Measurements from ENCODE around the gene SNED1. TPM values are rescaled to one million over a fixed set of nuclear protein-coding genes. Genes with fewer than 3 reads are reported as not detected.

SNED1 gene
- total RNA-seq, 1 donor from 2014 or later = 0.26 TPM

- Histone ChIP-seq H3K36me3 (ENCODE audit: control insufficient read depth, insufficient read depth, low read length) (no peaks in the 10 kb centered on the region), H3K4me3 (ENCODE audit: low read depth, low read length) (no peak overlapping the region), H3K27me3 (ENCODE audit: control insufficient read depth, insufficient read depth, low read length) (peaks cover 9% of the 10 kb centered on the region)
- DNase-seq (ENCODE audit: low read depth) (no peak), FAIRE-seq (no peak)
- no peak for TF ChIP-seq CTCF (IDR thresholded peaks at IDR 0.05; ENCODE audit: insufficient read depth, low read length, severe bottlenecking)
These were observed 4.0 kb downstream of the SNED1 start for GRCh38 chr2:241002275-241003046.

- DNase-seq (ENCODE audit: low read depth) (no peak), FAIRE-seq (no peak)
- peaks cover 9% of the 10 kb centered on the region for H3K27me3 ChIP-seq (ENCODE audit: control insufficient read depth, insufficient read depth, low read length)
- no peaks in the 10 kb centered on the region for H3K36me3 ChIP-seq (ENCODE audit: control insufficient read depth, insufficient read depth, low read length)
- no peak overlapping the region for H3K4me3 ChIP-seq (ENCODE audit: low read depth, low read length)
- TF ChIP-seq CTCF (IDR thresholded peaks at IDR 0.05; ENCODE audit: insufficient read depth, low read length, severe bottlenecking) = no peak
These were observed 4.6 kb downstream of the SNED1 start for GRCh38 chr2:241003047-241003360.

- peaks cover 9% of the 10 kb centered on the region for H3K27me3 ChIP-seq (ENCODE audit: control insufficient read depth, insufficient read depth, low read length)
- no peak overlapping the region for H3K4me3 ChIP-seq (ENCODE audit: low read depth, low read length)
- no peaks in the 10 kb centered on the region for H3K36me3 ChIP-seq (ENCODE audit: control insufficient read depth, insufficient read depth, low read length)
- no peak for DNase-seq (ENCODE audit: low read depth)
- FAIRE-seq = peak; percentile 18
- TF ChIP-seq CTCF (IDR thresholded peaks at IDR 0.05; ENCODE audit: insufficient read depth, low read length, severe bottlenecking) = no peak
These were observed 5.0 kb downstream of the SNED1 start for GRCh38 chr2:241003369-241003768.

- Histone ChIP-seq H3K27me3 (ENCODE audit: control insufficient read depth, insufficient read depth, low read length) (peaks cover 9% of the 10 kb centered on the region), H3K36me3 (ENCODE audit: control insufficient read depth, insufficient read depth, low read length) (no peaks in the 10 kb centered on the region), H3K4me3 (ENCODE audit: low read depth, low read length) (no peak overlapping the region)
- DNase-seq (ENCODE audit: low read depth) (no peak), FAIRE-seq (no peak)
- TF ChIP-seq CTCF (IDR thresholded peaks at IDR 0.05; ENCODE audit: insufficient read depth, low read length, severe bottlenecking) = no peak
These were observed 5.6 kb downstream of the SNED1 start for GRCh38 chr2:241003830-241004564.

GRCh38 chr2:241005569-241005968 is 7.2 kb downstream of the SNED1 start:
- no peak for TF ChIP-seq CTCF (IDR thresholded peaks at IDR 0.05; ENCODE audit: insufficient read depth, low read length, severe bottlenecking)
- DNase-seq (ENCODE audit: low read depth) = no peak
- H3K36me3 ChIP-seq (ENCODE audit: control insufficient read depth, insufficient read depth, low read length) = no peaks in the 10 kb centered on the region
- H3K4me3 ChIP-seq (ENCODE audit: low read depth, low read length) = no peak overlapping the region
- FAIRE-seq = no peak
- peaks cover 4% of the 10 kb centered on the region for H3K27me3 ChIP-seq (ENCODE audit: control insufficient read depth, insufficient read depth, low read length)
